ENCODE measurements around the gene CACNA1E. TPM values are rescaled to one million over a fixed set of nuclear protein-coding genes. Genes with fewer than 3 reads are reported as not detected.

The CACNA1E gene
- total RNA-seq, 1 donor from 2014 or later, result 0.88 TPM

DNA sequence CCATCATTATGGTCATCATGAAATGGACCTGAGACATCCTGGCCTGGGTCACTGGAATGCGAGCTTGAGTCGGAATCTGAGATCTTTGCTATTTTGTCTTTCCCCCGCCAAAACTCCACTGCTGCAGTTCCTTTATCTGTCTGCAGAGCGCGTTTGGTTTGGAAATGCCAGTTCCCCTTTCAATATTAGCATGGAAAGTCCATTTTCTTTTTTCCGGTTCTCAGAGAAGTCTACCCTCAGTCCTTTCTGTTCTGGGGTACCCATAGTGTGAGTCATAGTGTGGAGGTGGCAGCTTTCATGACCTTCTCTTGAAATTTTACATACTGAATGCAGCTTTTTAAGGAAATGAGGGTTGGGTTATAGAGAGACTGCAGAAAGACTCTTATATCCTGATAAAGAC is 14.6 kb downstream of the CACNA1E start:
- TF ChIP-seq, protein P1, sequence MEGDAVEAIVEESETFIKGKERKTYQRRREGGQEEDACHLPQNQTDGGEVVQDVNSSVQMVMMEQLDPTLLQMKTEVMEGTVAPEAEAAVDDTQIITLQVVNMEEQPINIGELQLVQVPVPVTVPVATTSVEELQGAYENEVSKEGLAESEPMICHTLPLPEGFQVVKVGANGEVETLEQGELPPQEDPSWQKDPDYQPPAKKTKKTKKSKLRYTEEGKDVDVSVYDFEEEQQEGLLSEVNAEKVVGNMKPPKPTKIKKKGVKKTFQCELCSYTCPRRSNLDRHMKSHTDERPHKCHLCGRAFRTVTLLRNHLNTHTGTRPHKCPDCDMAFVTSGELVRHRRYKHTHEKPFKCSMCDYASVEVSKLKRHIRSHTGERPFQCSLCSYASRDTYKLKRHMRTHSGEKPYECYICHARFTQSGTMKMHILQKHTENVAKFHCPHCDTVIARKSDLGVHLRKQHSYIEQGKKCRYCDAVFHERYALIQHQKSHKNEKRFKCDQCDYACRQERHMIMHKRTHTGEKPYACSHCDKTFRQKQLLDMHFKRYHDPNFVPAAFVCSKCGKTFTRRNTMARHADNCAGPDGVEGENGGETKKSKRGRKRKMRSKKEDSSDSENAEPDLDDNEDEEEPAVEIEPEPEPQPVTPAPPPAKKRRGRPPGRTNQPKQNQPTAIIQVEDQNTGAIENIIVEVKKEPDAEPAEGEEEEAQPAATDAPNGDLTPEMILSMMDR (IDR thresholded peaks at IDR 0.05; ENCODE audit: borderline replicate concordance), result no peak
- H3K27ac ChIP-seq (replicated peaks), result no peak overlapping the region
- H3K27me3 ChIP-seq (ENCODE audit: low read depth), result peaks cover 96% of the 10 kb centered on the region
- intact Hi-C loops (cut with micrococcal nuclease), result no loop called here
- no peaks in the 10 kb centered on the region for H3K36me3 ChIP-seq
- H3K9me3 ChIP-seq (replicated peaks), result no peaks in the 10 kb centered on the region
- no peak overlapping the region for H3K4me3 ChIP-seq
- DNase-seq, result no peak
- H3K4me1 ChIP-seq, result no peaks in the 10 kb centered on the region

DNA sequence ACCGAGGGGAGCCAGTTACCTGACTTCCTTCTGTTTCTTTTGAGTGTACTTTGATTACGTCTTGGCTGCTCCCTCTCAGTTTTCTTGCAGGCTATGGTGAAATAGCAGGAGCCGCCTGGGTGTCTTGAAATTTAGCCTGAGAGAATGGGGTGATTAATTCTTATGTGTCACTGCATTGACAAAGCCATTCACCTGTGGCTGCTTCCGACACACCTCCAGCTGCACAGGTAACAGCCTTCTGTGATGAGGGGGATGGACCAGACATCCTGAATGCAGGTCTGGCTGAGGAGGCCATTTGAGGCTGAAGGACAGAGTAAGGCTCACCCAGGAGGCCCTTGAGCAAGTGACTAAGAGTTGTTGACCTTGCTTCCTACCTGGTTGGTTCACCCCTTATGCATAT is 16.5 kb downstream of the CACNA1E start:
- H3K9me3 ChIP-seq (replicated peaks), result no peaks in the 10 kb centered on the region
- peaks cover 92% of the 10 kb centered on the region for H3K27me3 ChIP-seq (ENCODE audit: low read depth)
- TF ChIP-seq, protein P1 (IDR thresholded peaks at IDR 0.05; ENCODE audit: borderline replicate concordance), result no peak
- H3K36me3 ChIP-seq, result no peaks in the 10 kb centered on the region
- no peaks in the 10 kb centered on the region for H3K4me1 ChIP-seq
- intact Hi-C loops (cut with micrococcal nuclease), result no loop called here
- H3K27ac ChIP-seq (replicated peaks), result no peak overlapping the region
- H3K4me3 ChIP-seq, result no peak overlapping the region
- no peak for DNase-seq

DNA sequence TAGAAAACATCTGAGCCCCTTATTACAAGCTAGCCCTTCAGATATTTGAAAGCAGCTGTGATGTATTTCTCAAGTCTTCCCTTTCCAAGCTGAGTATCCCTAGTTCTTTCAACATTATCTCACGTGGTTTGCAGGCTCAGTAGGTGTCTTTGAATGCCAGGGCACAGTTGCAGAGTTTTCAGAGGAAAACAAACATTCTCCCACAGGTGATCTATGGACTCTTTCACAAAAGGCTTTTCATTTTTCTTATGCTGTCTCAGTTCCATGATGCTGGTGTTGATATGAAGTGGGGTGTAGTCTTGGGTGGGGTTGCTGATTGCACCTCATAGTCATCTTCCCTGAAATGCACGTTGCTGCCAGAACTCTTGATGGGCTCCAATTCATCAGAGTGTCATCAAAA is 17.3 kb downstream of the CACNA1E start:
- Histone ChIP-seq H3K27me3 (ENCODE audit: low read depth) (peaks cover 90% of the 10 kb centered on the region), H3K27ac (replicated peaks) (no peak overlapping the region), H3K36me3 (no peaks in the 10 kb centered on the region), H3K4me1 (no peaks in the 10 kb centered on the region), H3K9me3 (replicated peaks) (no peaks in the 10 kb centered on the region), H3K4me3 (no peak overlapping the region)
- TF ChIP-seq, protein P1 (IDR thresholded peaks at IDR 0.05; ENCODE audit: borderline replicate concordance), result no peak
- intact Hi-C loops (cut with micrococcal nuclease), result no loop called here
- no peak for DNase-seq

DNA sequence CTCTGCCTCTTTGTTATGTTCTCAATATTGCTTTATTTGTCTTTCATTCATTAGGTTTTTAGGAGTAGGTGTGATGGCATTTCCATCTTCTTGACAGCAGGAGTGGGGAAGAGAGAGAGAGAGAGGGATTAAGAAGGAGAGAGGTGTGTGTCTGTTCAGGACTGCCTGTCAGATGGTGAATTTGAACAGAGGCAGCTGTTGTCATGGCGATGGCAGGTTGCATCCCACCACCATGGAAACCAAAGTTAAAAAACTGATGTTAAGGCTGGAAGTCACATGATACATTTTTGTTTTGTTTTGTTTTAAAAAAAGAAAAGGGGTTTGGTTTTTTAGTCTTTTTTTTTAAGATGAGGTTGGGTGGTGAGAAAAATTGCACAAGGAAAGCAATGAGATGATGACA is 18.3 kb downstream of the CACNA1E start:
- Histone ChIP-seq H3K36me3 (no peaks in the 10 kb centered on the region), H3K27ac (replicated peaks) (no peak overlapping the region), H3K9me3 (replicated peaks) (no peaks in the 10 kb centered on the region), H3K27me3 (ENCODE audit: low read depth) (peaks cover 90% of the 10 kb centered on the region), H3K4me1 (no peaks in the 10 kb centered on the region), H3K4me3 (no peak overlapping the region)
- TF ChIP-seq, protein P1 (IDR thresholded peaks at IDR 0.05; ENCODE audit: borderline replicate concordance), result no peak
- intact Hi-C loops (cut with micrococcal nuclease), result no loop called here
- no peak for DNase-seq

DNA sequence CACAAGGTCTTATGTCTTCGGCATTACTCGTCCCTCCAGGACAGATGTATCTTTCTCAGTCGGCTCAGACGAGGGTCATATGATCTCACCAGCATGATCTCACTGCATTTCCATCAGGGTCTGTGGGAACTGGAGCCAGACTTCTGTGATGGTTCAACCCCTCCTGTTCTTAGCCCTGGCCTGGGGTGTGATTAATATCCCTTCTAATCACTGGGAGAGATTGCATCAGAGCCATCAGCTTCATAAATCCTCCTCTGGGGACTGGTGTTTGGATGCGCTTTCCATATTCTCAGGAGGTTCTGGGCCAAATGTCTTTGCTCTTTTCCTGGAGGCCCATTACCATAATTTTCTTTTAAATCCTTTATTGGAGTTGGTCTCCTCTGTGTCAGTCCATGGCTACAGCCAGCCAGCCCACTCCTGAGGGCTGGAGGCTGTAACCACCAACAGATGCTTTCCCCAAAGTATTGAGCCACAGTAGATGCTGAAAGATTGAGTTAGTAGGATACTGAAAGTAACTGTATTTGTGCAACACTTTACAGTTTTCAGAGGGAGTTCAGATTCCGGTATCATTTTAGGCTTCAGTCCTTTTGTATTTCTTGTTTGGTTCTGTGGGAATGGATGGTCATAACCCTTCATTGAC is 20.0 kb downstream of the CACNA1E start:
- Histone ChIP-seq H3K4me3 (no peak overlapping the region), H3K4me1 (no peaks in the 10 kb centered on the region), H3K27me3 (ENCODE audit: low read depth) (peaks cover 90% of the 10 kb centered on the region), H3K27ac (replicated peaks) (no peak overlapping the region), H3K9me3 (replicated peaks) (no peaks in the 10 kb centered on the region), H3K36me3 (no peaks in the 10 kb centered on the region)
- TF ChIP-seq, protein P1 (IDR thresholded peaks at IDR 0.05; ENCODE audit: borderline replicate concordance), result no peak
- intact Hi-C loops (cut with micrococcal nuclease), result no loop called here
- DNase-seq, result no peak
